Fibroblast of lung (primary cell): ENCODE data around the gene CALML6.

Source experiments
- CTCF ChIP-seq, 2 donors: IDR thresholded peaks in 1 of 2; conservative IDR thresholded peaks in 1 of 2; 1 replicate in 1 of 2; 2 replicates in 1 of 2; pipeline ENCODE4 v1.5.1; 2011 to 2012; ENCODE audit warnings: low read length in 2 of 2, control low read depth in 1 of 2, inconsistent platforms in 1 of 2, low read depth in 1 of 2, mild to moderate bottlenecking in 1 of 2
- EZH2 ChIP-seq: IDR thresholded peaks from 2 replicates; pipeline ENCODE4 v1.5.1; 2012; ENCODE audit warnings: low read length, control low read depth, mild to moderate bottlenecking; ENCODE audit errors: missing control alignments

DNA sequence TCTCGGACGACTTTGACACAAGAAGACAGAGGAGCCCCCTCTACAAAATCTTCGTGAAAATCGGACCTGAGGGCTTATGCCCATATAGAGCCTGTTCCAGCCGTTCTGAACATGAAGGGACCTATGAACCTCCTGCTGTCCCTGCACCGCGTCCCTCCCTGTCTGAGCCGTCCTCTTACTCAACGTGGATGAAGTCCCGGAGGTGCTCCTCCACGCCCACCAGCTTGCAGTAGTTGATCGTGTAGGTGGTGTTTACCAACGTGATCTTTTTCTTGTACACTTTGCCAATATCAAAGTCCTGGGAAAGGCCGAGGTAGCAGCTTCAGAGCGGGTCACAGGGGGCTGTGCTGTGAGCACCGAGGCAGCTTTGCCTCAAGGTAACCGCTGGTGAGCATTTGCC is 48.5 kb downstream of the CALML6 start:
- TF ChIP-seq CTCF (conservative IDR thresholded peaks at IDR 0.05 in 1 of 2, IDR thresholded peaks at IDR 0.05 in 1 of 2; ENCODE audit: low read depth in 1 of 2, low read length in 2 of 2) (no peak), EZH2 (no peak)
